CD4-positive, CD25-positive, alpha-beta regulatory T cell (primary cell): Measurements from ENCODE around the gene CBX6. TPM values are rescaled to one million over a fixed set of nuclear protein-coding genes. Genes with fewer than 3 reads are reported as not detected.

ENCODE experiments used
- ATAC-seq, 2 donors: fragments of 150-1000 bp; cut with Tn5 transposase; one replicate each; pipeline ENCODE4 v1.10.0; 2021; ENCODE audit warnings: low read depth in 2 of 2, moderate number of reproducible peaks in 2 of 2, moderate library complexity in 1 of 2
- DNase-seq, 3 donors: peaks; one replicate each; pipeline versions ENCODE4 v3.0.0 to v3.0.0-alpha.2; 2012 to 2022; ENCODE audit warnings: mixed read lengths in 1 of 3
- H3K27ac ChIP-seq: one replicate; pipeline ENCODE4 v1.7.0; 2013; ENCODE audit warnings: mild to moderate bottlenecking, low read length; ENCODE audit not compliant: insufficient read depth, poor library complexity, severe bottlenecking
- H3K27me3 ChIP-seq: one replicate; pipeline ENCODE4 v1.7.0; 2013; ENCODE audit warnings: low read length; ENCODE audit not compliant: control insufficient read depth, insufficient read depth
- H3K36me3 ChIP-seq: one replicate; pipeline ENCODE4 v1.7.0; 2013; ENCODE audit warnings: mild to moderate bottlenecking, low read length, moderate library complexity; ENCODE audit not compliant: control insufficient read depth, insufficient read depth
- H3K4me1 ChIP-seq: 2 replicates; pipeline ENCODE4 v1.7.0; 2013; ENCODE audit warnings: mild to moderate bottlenecking, low read length; ENCODE audit not compliant: insufficient read depth, control insufficient read depth, poor library complexity, severe bottlenecking
- H3K4me3 ChIP-seq: one replicate; pipeline ENCODE4 v1.7.0; 2013; ENCODE audit warnings: low read depth, mild to moderate bottlenecking, low read length, moderate library complexity
- H3K9me3 ChIP-seq, 2 experiments: 1 replicate in 1 of 2; 2 replicates in 1 of 2; pipeline ENCODE4 v1.7.0; 2013; ENCODE audit warnings: low read length in 2 of 2, mild to moderate bottlenecking in 1 of 2, moderate library complexity in 1 of 2; ENCODE audit not compliant: control insufficient read depth in 2 of 2
- H3K27ac Mint-ChIP-seq, 3 donors: one replicate each; pipeline ENCODE4 v1.8.0; 2020 to 2022; ENCODE audit warnings: mild to moderate bottlenecking in 3 of 3, mixed read lengths in 3 of 3, moderate library complexity in 2 of 3
- H3K27me3 Mint-ChIP-seq: one replicate; pipeline ENCODE4 v1.8.0; 2022; ENCODE audit warnings: mild to moderate bottlenecking, mixed read lengths
- H3K36me3 Mint-ChIP-seq: one replicate; pipeline ENCODE4 v1.8.0; 2020; ENCODE audit warnings: mixed read lengths
- H3K4me1 Mint-ChIP-seq, 4 donors: one replicate each; pipeline ENCODE4 v1.8.0; 2020 to 2022; ENCODE audit warnings: mixed read lengths in 4 of 4, mild to moderate bottlenecking in 1 of 4
- H3K4me3 Mint-ChIP-seq, 4 donors: one replicate each; pipeline ENCODE4 v1.8.0; 2020 to 2022; ENCODE audit warnings: mild to moderate bottlenecking in 4 of 4, mixed read lengths in 4 of 4, moderate library complexity in 3 of 4
- H3K9me3 Mint-ChIP-seq, 7 donors: one replicate each; pipeline ENCODE4 v1.8.0; 2020 to 2022; ENCODE audit warnings: mixed read lengths in 7 of 7, mild to moderate bottlenecking in 3 of 7, moderate library complexity in 2 of 7
- polyA plus RNA-seq, 4 donors: library from polyadenylated mRNA; unstranded; fragments of 300-500 nt; fragmentation: Illumina TruSeq; gene quantifications; one replicate each; pipeline ENCODE4 v1.2.3, GENCODE V29; 2021
- total RNA-seq: library from RNA; stranded (reverse); gene quantifications from one replicate; pipeline ENCODE4 v1.2.3, GENCODE V29; 2022

CBX6 gene
- total and polyA plus RNA-seq, 5 donors from 2014 or later, result 4.1 to 47.2 (median 5.7) TPM

DNA sequence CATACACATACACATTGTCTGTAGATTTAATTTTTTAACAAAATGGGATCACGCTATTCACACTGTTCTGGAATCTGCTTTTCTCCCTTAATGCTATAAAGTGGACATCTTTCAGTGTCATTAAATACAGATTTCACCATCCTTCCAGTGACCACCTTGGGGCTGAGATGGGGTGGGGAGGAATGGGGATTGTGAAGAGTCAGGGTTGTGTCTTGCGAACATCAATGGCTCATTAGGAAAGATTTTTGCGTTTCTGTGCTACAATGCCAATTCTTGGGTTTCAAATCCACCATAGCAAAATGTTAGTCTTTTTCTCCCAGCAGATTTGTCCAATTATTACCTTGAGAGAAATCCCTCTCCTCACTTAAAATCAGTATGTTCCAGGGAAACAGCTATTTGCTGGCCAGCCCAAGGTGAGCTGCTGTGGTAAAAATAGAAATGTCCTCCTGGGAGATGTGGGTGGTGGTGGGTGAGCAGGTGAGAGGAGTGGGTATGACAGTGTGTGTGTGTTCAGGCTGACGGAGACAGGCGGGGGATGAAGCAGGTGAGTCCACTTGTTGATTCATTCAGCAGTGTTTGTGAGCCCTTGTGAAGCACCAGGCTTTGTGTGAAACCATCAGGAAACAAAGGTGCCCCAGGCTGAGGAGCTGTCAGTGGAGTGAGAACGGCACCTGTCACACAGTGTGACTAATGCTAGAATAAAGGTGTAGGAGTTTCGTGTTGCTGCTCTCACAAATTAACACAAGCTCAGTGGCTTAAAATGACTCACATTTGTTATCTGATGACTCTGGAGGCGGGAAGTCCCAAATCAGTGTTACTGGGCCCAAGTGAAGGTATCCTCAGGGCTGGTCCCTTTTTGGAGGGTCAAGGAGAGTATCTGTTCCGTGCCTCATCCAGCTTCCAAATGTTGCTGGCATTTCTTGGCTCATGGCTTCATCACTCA is 1.7 kb upstream of the CBX6 start:
- peak overlapping the region; percentile 86 to 98 (median 91) for H3K4me3 Mint-ChIP-seq
- peaks cover 8 to 49% (median 25%) of the 10 kb centered on the region in 4 donors for H3K4me1 Mint-ChIP-seq
- H3K27ac Mint-ChIP-seq, result peak overlapping the region; percentile 23 to 93 (median 76)
- H3K9me3 Mint-ChIP-seq, result peaks cover 0 to 1% (median 0%) of the 10 kb centered on the region in 7 donors
- H3K9me3 ChIP-seq, result no peaks in the 10 kb centered on the region
- H3K4me3 ChIP-seq, result peak overlapping the region; percentile 34
- no peak overlapping the region for H3K27ac ChIP-seq
- DNase-seq (peak in 2 of 3 donors; percentile 32 to 64), ATAC-seq (peak; percentile 45 to 54)
- no peaks in the 10 kb centered on the region for H3K27me3 ChIP-seq
- H3K36me3 Mint-ChIP-seq, result no peaks in the 10 kb centered on the region
- H3K4me1 ChIP-seq, result peaks cover 51% of the 10 kb centered on the region
- H3K27me3 Mint-ChIP-seq, result peaks cover 11% of the 10 kb centered on the region
- peaks cover 4% of the 10 kb centered on the region for H3K36me3 ChIP-seq

DNA sequence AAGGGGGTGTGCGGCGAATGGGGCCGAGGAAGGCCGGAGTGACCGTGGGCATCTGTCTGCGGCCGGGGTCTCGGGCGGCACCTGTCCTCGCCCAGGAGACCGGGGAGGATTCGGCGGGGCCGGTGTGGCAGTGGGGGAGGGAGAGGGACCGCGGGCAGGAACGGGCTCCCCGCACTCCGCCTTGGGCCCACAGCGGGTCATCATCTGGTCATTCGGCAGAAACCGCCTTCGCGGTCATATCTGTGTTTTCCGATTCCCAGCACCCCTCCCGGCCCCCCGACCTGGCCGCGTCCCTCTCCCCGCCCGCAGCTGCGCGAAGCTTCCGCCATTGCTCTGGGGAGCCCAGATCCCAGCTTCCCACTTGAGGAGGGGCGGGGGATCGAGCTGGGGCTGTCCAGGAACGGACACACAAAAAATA is 824 bp upstream of the CBX6 start:
- DNase-seq, result peak in 1 of 3 donors; percentile 17
- H3K36me3 ChIP-seq, result peaks cover 6% of the 10 kb centered on the region
- ATAC-seq, result no peak
- H3K9me3 Mint-ChIP-seq, result no peaks in the 10 kb centered on the region
- H3K27ac ChIP-seq, result peak overlapping the region; percentile 77
- peaks cover 4% of the 10 kb centered on the region for H3K27me3 Mint-ChIP-seq
- no peaks in the 10 kb centered on the region for H3K9me3 ChIP-seq
- H3K4me1 ChIP-seq, result peaks cover 55% of the 10 kb centered on the region
- H3K4me3 Mint-ChIP-seq, result peak overlapping the region; percentile 86 to 98 (median 91)
- H3K27me3 ChIP-seq, result no peaks in the 10 kb centered on the region
- peaks cover 13 to 58% (median 28%) of the 10 kb centered on the region in 4 donors for H3K4me1 Mint-ChIP-seq
- no peaks in the 10 kb centered on the region for H3K36me3 Mint-ChIP-seq
- peak overlapping the region; percentile 76 to 93 (median 82) for H3K27ac Mint-ChIP-seq
- peak overlapping the region; percentile 81 for H3K4me3 ChIP-seq

DNA sequence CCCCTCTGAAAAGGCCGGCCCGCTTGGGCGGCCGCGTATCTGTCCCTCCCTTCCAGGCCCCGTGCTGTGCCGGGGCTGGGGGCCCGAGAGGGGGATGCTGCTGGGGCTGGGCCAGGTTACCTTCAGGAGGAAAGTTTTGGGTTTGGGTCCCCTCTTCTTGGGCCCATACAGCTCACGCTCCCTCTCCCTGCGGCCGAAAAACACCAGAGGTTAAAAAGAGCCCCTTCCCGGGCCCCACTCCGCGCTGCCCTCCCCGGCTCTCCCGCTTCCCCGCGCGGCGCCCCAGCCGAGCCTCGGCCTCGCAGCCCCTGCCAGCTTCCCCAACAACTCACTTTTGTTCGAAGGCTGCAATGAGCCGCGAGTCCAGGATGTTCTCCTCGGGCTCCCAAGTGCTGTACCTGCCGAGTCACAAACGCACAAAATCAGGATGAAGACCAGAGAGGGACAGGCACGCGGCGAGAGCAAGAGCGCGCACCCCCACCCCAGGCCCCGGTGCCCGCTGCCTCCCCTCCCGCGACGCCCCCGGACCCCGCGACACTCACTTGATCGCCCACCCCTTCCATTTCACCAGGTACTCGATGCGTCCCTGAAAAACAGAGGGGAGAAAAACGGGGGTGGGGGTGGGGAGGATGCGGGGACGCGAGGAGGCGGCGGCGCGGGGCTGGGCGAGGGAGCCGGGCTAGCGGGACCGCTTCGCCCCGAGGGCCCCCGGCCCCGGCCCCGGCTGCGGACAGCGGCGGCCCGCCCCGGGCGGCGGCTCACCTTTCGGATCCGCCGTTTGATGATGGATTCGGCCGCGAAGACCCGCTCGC is 450 bp downstream of the CBX6 start:
- H3K9me3 ChIP-seq, result no peaks in the 10 kb centered on the region
- ATAC-seq, result peak; percentile 0 to 3
- peak overlapping the region; percentile 89 to 98 (median 92) for H3K4me3 Mint-ChIP-seq
- H3K4me1 ChIP-seq, result peaks cover 55% of the 10 kb centered on the region
- H3K36me3 Mint-ChIP-seq, result no peaks in the 10 kb centered on the region
- H3K27me3 ChIP-seq, result no peaks in the 10 kb centered on the region
- DNase-seq, result peak; percentile 18 to 40 (median 35)
- peak overlapping the region; percentile 82 to 95 (median 90) for H3K27ac Mint-ChIP-seq
- peaks cover 4% of the 10 kb centered on the region for H3K27me3 Mint-ChIP-seq
- peak overlapping the region; percentile 69 for H3K27ac ChIP-seq
- no peaks in the 10 kb centered on the region for H3K9me3 Mint-ChIP-seq
- H3K4me3 ChIP-seq, result peak overlapping the region; percentile 41
- H3K36me3 ChIP-seq, result peaks cover 10% of the 10 kb centered on the region
- H3K4me1 Mint-ChIP-seq, result peaks cover 13 to 58% (median 28%) of the 10 kb centered on the region in 4 donors

DNA sequence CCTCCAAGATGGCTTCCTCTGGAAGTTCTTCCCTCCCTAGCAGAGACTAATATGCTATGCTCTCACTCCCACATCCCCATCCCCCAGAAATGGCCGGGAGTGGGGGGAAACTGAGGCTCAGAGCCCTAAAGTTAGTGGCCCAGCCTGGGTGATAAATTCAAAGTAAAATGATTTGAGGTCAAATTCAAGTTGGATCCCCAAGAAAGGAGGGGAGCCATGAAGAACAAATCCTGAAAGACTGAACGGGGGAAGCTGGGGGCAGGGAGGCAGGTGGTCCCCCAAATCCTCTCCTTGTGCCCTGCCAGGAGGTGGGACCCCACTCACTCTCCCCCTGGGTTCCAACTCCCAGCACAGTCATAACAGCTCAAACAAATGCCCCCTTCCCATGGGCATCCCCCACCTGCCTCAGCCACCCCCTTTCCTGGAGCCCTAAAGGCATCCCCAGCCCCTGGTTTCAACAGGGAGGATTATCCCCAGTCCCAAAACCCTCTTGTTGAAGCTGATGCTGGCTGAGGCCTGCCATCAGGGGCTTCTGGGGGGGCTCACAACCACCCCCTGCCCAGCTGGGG is 1.1 kb downstream of the CBX6 start:
- H3K27ac Mint-ChIP-seq, result peak overlapping the region; percentile 82 to 95 (median 90)
- peaks cover 10% of the 10 kb centered on the region for H3K36me3 ChIP-seq
- no peaks in the 10 kb centered on the region for H3K27me3 ChIP-seq
- DNase-seq (peak in 1 of 3 donors; percentile 16), ATAC-seq (no peak)
- H3K4me3 ChIP-seq, result peak overlapping the region; percentile 72
- peaks cover 13 to 58% (median 28%) of the 10 kb centered on the region in 4 donors for H3K4me1 Mint-ChIP-seq
- peak overlapping the region; percentile 69 for H3K27ac ChIP-seq
- H3K36me3 Mint-ChIP-seq, result no peaks in the 10 kb centered on the region
- H3K4me1 ChIP-seq, result peaks cover 55% of the 10 kb centered on the region
- peaks cover 4% of the 10 kb centered on the region for H3K27me3 Mint-ChIP-seq
- peak overlapping the region; percentile 89 to 98 (median 90) for H3K4me3 Mint-ChIP-seq
- H3K9me3 ChIP-seq, result no peaks in the 10 kb centered on the region
- H3K9me3 Mint-ChIP-seq, result no peaks in the 10 kb centered on the region

DNA sequence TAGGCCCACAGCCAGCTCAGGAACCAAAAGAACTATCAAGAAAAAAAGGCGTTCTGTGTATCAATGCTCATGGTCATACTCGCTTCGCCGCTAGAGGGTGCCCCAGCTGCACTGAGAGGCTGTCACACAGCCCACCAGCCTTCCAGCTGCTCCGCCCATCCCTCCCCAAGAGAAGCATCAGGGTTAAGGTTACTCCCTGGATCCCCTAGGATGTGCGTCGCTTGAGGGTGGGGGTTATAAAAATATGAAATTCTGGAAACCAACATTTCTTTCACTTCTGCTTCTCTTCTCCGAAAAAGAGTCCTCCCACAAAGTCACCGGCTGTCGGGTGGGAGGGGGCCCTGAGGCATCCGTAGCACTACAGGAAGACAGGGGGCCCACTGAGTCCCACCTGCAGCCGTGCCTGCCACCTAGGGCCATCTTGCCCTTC is 1.7 kb downstream of the CBX6 start:
- no peaks in the 10 kb centered on the region for H3K9me3 Mint-ChIP-seq
- Histone ChIP-seq H3K4me1 (peaks cover 55% of the 10 kb centered on the region), H3K9me3 (no peaks in the 10 kb centered on the region), H3K36me3 (peaks cover 13% of the 10 kb centered on the region), H3K4me3 (peak overlapping the region; percentile 72), H3K27ac (peak overlapping the region; percentile 69), H3K27me3 (no peaks in the 10 kb centered on the region)
- DNase-seq, result peak; percentile 76 to 87 (median 78)
- H3K4me3 Mint-ChIP-seq, result peak overlapping the region; percentile 89 to 98 (median 90)
- peak overlapping the region; percentile 82 to 95 (median 90) for H3K27ac Mint-ChIP-seq
- peak; percentile 43 to 44 for ATAC-seq
- H3K27me3 Mint-ChIP-seq, result peaks cover 4% of the 10 kb centered on the region
- H3K4me1 Mint-ChIP-seq, result peaks cover 13 to 58% (median 28%) of the 10 kb centered on the region in 4 donors
- no peaks in the 10 kb centered on the region for H3K36me3 Mint-ChIP-seq

DNA sequence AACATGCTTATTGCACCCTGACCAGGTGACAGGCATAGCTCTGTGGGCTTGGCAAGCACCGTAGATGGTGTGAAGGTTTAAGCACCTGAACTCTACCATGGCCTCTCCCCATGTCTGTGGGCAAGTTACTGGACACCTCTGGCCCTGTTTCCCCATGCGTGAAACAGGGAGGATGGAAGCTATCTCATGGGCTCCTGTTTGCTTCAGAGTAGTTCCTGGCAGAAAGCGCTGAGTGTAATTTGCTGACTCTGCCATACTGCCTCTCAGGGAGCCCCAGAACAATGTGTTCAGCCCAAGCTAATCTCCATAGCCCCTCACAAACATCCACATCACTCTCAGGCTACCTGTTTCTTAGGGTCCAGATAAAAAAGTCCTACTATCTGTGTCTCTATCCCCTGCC is 2.4 kb downstream of the CBX6 start:
- no peaks in the 10 kb centered on the region for H3K9me3 ChIP-seq
- ATAC-seq (no peak), DNase-seq (no peak)
- H3K9me3 Mint-ChIP-seq, result no peaks in the 10 kb centered on the region
- no peaks in the 10 kb centered on the region for H3K27me3 ChIP-seq
- peak overlapping the region; percentile 72 for H3K4me3 ChIP-seq
- H3K4me1 ChIP-seq, result peaks cover 55% of the 10 kb centered on the region
- H3K27me3 Mint-ChIP-seq, result peaks cover 4% of the 10 kb centered on the region
- peaks cover 13 to 52% (median 28%) of the 10 kb centered on the region in 4 donors for H3K4me1 Mint-ChIP-seq
- peak overlapping the region; percentile 55 for H3K27ac ChIP-seq
- H3K36me3 ChIP-seq, result peaks cover 19% of the 10 kb centered on the region
- no peaks in the 10 kb centered on the region for H3K36me3 Mint-ChIP-seq
- peak overlapping the region; percentile 89 to 98 (median 90) for H3K4me3 Mint-ChIP-seq
- peak overlapping the region; percentile 82 to 95 (median 90) for H3K27ac Mint-ChIP-seq

DNA sequence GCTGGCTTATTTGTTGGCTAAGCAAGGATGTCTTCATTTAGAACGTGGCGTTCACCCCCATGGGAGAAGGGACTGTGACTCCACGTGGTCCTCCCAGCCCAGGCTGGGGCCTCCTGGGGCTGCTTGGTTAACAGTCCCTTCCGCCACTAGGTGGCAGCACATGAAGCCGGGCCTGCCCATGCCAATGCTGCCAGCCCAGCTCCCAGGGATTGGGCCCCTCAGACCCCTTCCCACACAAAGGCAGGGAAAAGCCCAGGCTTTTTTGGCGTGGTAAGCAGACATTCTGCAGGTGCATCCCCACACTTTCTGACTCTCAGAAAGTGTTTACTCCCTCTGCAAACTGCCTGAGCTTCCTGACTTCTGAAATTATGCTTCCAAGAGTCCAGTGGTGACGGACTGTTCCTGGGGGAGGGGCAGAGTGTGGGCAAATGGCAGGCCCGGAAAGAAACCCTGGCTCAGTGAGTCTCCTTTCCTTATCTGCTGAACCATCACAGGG is 3.1 kb downstream of the CBX6 start:
- Mint-ChIP-seq H3K9me3 (no peaks in the 10 kb centered on the region), H3K4me1 (peaks cover 9 to 49% (median 25%) of the 10 kb centered on the region in 4 donors), H3K4me3 (peak overlapping the region in 3 of 4 donors; percentile 36 to 83 (median 56)), H3K27ac (peak overlapping the region in 2 of 3 donors; percentile 38 to 71), H3K36me3 (no peaks in the 10 kb centered on the region), H3K27me3 (peaks cover 4% of the 10 kb centered on the region)
- no peak overlapping the region for H3K4me3 ChIP-seq
- peaks cover 19% of the 10 kb centered on the region for H3K36me3 ChIP-seq
- H3K27ac ChIP-seq, result no peak overlapping the region
- no peaks in the 10 kb centered on the region for H3K9me3 ChIP-seq
- peaks cover 50% of the 10 kb centered on the region for H3K4me1 ChIP-seq
- H3K27me3 ChIP-seq, result no peaks in the 10 kb centered on the region
- ATAC-seq, result peak; percentile 28 to 38
- DNase-seq, result peak; percentile 71 to 76 (median 72)
